Non-pigmented ciliary epithelial cell (primary cell): ENCODE data around the gene VIPR1.

Experiments
- DNase-seq: peaks from one replicate; pipeline ENCODE4 v3.0.0-alpha.2; 2010; ENCODE audit warnings: low read depth

Gene VIPR1

GRCh38 chr3:42510325-42510724, 7.9 kb downstream of the VIPR1 start:
- no peak for DNase-seq

- DNase-seq, result no peak
These were observed 8.8 kb downstream of the VIPR1 start for GRCh38 chr3:42511201-42511600.

GRCh38 chr3:42511736-42512135, 9.3 kb downstream of the VIPR1 start:
- no peak for DNase-seq

- no peak for DNase-seq
These were observed 10.7 kb downstream of the VIPR1 start for GRCh38 chr3:42513121-42513520.

- no peak for DNase-seq
These were observed 11.1 kb downstream of the VIPR1 start for GRCh38 chr3:42513521-42513920.

GRCh38 chr3:42514876-42515275, 12.4 kb downstream of the VIPR1 start:
- DNase-seq, result no peak

- no peak for DNase-seq
These were observed 13.0 kb downstream of the VIPR1 start for GRCh38 chr3:42515391-42515916.

- DNase-seq, result no peak
These were observed 13.5 kb downstream of the VIPR1 start for GRCh38 chr3:42515976-42516375.

- DNase-seq, result no peak
These were observed 14.0 kb downstream of the VIPR1 start for GRCh38 chr3:42516443-42516842.

- DNase-seq, result no peak
These were observed 14.7 kb downstream of the VIPR1 start for GRCh38 chr3:42517117-42517516.

GRCh38 chr3:42518800-42519567, 16.5 kb downstream of the VIPR1 start:
- DNase-seq, result no peak

GRCh38 chr3:42519568-42519962, 17.1 kb downstream of the VIPR1 start:
- no peak for DNase-seq

- DNase-seq, result no peak
These were observed 17.9 kb downstream of the VIPR1 start for GRCh38 chr3:42520336-42520735.

- no peak for DNase-seq
These were observed 18.5 kb downstream of the VIPR1 start for GRCh38 chr3:42520906-42521305.

- no peak for DNase-seq
These were observed 22.3 kb downstream of the VIPR1 start for GRCh38 chr3:42524751-42525150.

GRCh38 chr3:42525212-42525611, 22.8 kb downstream of the VIPR1 start:
- no peak for DNase-seq

GRCh38 chr3:42525736-42526345, 23.4 kb downstream of the VIPR1 start:
- DNase-seq, result no peak

- no peak for DNase-seq
These were observed 24.3 kb downstream of the VIPR1 start for GRCh38 chr3:42526616-42527367.

GRCh38 chr3:42527368-42527917, 25.0 kb downstream of the VIPR1 start:
- no peak for DNase-seq

GRCh38 chr3:42529468-42529867, 27.0 kb downstream of the VIPR1 start:
- no peak for DNase-seq

- no peak for DNase-seq
These were observed 27.6 kb downstream of the VIPR1 start for GRCh38 chr3:42530073-42530472.

- no peak for DNase-seq
These were observed 29.0 kb downstream of the VIPR1 start for GRCh38 chr3:42531470-42531869.

- DNase-seq, result no peak
These were observed 29.8 kb downstream of the VIPR1 start for GRCh38 chr3:42532229-42532628.
